ENCODE data around the gene INO80C. TPM values are rescaled to one million over a fixed set of nuclear protein-coding genes. Genes with fewer than 3 reads are reported as not detected.

Gene INO80C
- total RNA-seq, 1 experiment from 2014 or later, result 7.3 TPM

DNA sequence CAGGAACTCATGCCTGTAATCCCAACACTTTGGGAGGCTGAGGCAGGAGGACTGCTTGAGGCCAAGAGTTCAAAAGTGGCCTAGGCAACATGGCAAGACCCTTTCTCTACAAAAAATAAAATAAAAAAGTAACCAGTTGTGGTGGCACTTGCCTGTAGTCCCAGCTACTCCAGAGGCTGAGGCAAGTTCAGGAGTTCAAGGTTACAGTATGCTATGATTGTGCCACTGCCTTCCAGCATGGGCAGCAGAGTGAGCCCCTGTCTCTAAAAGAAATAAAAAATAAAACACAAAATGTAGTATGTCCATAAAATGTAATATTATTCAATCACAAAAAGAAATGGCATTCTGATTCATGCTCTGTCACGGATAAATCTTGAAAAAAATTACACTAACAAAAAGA lies 11.9 kb downstream of the INO80C start:
- Histone ChIP-seq H3K4me1 (no peaks in the 10 kb centered on the region), H3K36me3 (no peaks in the 10 kb centered on the region), H3K27me3 (no peaks in the 10 kb centered on the region), H3K27ac (no peak overlapping the region), H3K9me3 (replicated peaks) (no peaks in the 10 kb centered on the region), H3K4me3 (no peak overlapping the region)
- no peak for DNase-seq

DNA sequence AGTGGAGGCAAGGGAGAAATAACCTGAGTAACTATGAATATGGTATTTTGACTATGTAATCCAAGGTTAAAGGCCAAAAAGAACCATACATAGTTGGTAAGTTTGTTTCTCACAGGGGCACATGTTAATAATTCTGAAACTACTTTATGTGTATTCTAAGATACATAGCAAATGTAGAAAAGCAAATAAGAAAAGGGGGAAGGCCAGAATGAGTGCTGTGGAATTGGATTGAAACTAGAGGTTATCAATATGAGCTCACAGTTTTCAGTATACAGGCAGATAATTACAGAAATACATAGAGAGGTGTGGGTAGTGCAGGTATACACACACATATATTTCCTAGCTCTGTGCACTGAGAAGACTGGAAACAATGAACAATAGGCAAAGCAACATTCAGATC lies 13.7 kb downstream of the INO80C start:
- no peak overlapping the region for H3K4me3 ChIP-seq
- no peaks in the 10 kb centered on the region for H3K4me1 ChIP-seq
- no peaks in the 10 kb centered on the region for H3K27me3 ChIP-seq
- H3K9me3 ChIP-seq (replicated peaks), result no peaks in the 10 kb centered on the region
- H3K27ac ChIP-seq, result no peak overlapping the region
- no peaks in the 10 kb centered on the region for H3K36me3 ChIP-seq
- no peak for DNase-seq

- Histone ChIP-seq H3K27me3 (no peaks in the 10 kb centered on the region), H3K4me1 (no peaks in the 10 kb centered on the region), H3K36me3 (no peaks in the 10 kb centered on the region), H3K9me3 (replicated peaks) (no peaks in the 10 kb centered on the region), H3K27ac (no peak overlapping the region), H3K4me3 (no peak overlapping the region)
- DNase-seq, result no peak
Observed at GRCh38 chr18:35481960-35482366, 15.8 kb downstream of the INO80C start.

DNA sequence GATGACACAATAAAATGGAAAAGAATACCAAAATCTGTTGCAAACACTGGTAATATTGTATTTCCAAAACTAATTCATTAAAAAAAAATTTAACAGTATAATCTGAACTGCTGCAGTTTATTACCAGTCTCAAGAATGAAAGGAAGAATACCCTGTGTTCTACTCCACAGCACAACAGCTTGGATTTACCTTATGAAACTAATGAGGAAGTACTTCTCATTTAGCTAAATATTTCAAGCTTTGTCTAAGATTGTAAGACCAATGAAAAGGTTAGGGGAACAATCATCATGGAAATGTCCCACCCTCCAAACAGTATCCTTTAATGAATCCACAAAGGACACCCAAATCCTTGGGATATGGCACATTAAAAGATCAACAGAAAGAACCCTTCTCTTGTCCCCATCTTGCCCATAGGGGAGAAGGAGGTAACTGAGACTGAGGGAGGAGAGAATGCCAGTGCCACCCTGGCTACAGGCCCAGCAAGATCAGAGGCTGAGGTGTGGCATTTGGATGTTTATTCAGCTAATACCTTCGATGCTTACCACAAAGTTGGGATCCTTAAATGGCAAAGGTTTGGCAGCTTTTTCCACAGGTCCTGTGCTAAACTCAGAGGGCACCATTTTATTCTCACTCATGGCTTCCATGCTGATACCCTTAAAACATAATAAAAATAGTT lies 17.7 kb downstream of the INO80C start:
- H3K27me3 ChIP-seq, result no peaks in the 10 kb centered on the region
- H3K27ac ChIP-seq, result no peak overlapping the region
- H3K4me1 ChIP-seq, result no peaks in the 10 kb centered on the region
- H3K9me3 ChIP-seq (replicated peaks), result no peaks in the 10 kb centered on the region
- no peaks in the 10 kb centered on the region for H3K36me3 ChIP-seq
- no peak overlapping the region for H3K4me3 ChIP-seq
- DNase-seq, result no peak

GRCh38 chr18:35478520-35479435 lies 19.0 kb downstream of the INO80C start:
- Histone ChIP-seq H3K27me3 (no peaks in the 10 kb centered on the region), H3K9me3 (replicated peaks) (no peaks in the 10 kb centered on the region), H3K4me1 (no peaks in the 10 kb centered on the region), H3K36me3 (no peaks in the 10 kb centered on the region), H3K27ac (no peak overlapping the region), H3K4me3 (no peak overlapping the region)
- DNase-seq, result no peak

- no peaks in the 10 kb centered on the region for H3K4me1 ChIP-seq
- H3K4me3 ChIP-seq, result no peak overlapping the region
- no peaks in the 10 kb centered on the region for H3K27me3 ChIP-seq
- H3K9me3 ChIP-seq (replicated peaks), result no peaks in the 10 kb centered on the region
- DNase-seq, result no peak
- H3K27ac ChIP-seq, result no peak overlapping the region
- no peaks in the 10 kb centered on the region for H3K36me3 ChIP-seq
Observed at GRCh38 chr18:35477974-35478373, 19.8 kb downstream of the INO80C start.

DNA sequence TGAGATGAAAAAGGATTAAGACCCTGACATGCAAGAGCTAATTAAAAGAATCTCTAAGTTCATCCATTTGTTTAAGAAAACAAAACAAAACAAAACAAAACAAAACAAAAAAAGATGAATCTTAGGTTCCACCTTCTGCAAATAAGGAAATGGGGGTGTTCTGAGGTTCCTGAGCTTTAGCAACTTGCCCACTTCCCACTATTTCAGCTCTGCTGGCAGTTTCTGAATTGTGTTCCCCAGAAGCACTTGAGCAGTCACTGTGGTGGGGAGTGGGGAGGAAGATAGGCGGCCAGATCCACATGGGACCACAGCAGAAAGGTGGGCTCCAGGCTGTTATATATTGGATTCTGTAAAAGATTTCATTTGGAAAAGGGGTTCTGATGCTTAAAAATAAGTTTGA lies 20.3 kb downstream of the INO80C start:
- Histone ChIP-seq H3K27me3 (no peaks in the 10 kb centered on the region), H3K27ac (no peak overlapping the region), H3K4me3 (no peak overlapping the region), H3K4me1 (no peaks in the 10 kb centered on the region), H3K36me3 (no peaks in the 10 kb centered on the region), H3K9me3 (replicated peaks) (no peaks in the 10 kb centered on the region)
- no peak for DNase-seq

DNA sequence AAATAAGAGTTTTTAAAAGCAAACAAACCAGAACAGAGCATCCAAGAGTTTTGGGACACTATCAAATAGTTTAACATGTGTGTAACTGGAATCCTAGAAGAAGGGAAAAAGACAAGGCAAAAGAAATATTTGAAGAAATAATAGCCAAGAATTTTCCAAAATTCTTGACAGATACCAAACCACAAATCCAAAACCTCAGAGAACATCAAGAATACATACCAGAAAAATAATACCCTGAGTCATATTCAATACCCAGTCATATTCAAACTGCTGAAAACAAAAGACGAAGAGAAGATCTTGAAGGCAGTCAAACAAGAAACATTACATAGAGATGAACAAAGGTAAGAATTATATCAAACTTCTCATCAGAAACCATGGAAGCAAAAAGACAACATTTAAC lies 22.9 kb downstream of the INO80C start:
- Histone ChIP-seq H3K27me3 (no peaks in the 10 kb centered on the region), H3K4me1 (no peaks in the 10 kb centered on the region), H3K27ac (no peak overlapping the region), H3K36me3 (no peaks in the 10 kb centered on the region), H3K4me3 (no peak overlapping the region), H3K9me3 (replicated peaks) (no peaks in the 10 kb centered on the region)
- DNase-seq, result no peak

GRCh38 chr18:35473562-35473961 lies 24.2 kb downstream of the INO80C start:
- H3K27ac ChIP-seq, result no peak overlapping the region
- H3K36me3 ChIP-seq, result no peaks in the 10 kb centered on the region
- no peak for DNase-seq
- no peak overlapping the region for H3K4me3 ChIP-seq
- H3K27me3 ChIP-seq, result no peaks in the 10 kb centered on the region
- no peaks in the 10 kb centered on the region for H3K4me1 ChIP-seq
- H3K9me3 ChIP-seq (replicated peaks), result no peaks in the 10 kb centered on the region

DNA sequence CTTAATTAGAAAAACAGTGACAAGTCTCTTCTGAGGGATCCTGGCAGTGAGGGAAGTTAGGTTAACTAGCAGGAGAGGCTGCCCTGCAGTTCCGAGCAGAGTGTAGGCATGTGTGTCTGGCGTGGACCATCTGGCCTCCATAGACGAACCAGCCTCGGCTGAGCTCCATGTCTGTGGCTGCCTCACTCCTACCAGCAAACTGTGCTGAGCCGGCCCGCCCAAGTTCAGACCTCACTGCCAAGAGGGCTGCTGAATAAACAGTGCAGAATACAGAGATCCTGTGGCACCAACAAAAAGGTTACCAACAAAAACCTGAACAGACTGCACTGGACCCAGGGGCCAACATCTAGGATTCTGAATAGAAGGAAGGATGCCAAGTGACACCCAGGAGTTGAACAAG lies 27.3 kb downstream of the INO80C start:
- H3K27ac ChIP-seq, result no peak overlapping the region
- H3K36me3 ChIP-seq, result no peaks in the 10 kb centered on the region
- H3K4me3 ChIP-seq, result no peak overlapping the region
- H3K9me3 ChIP-seq (replicated peaks), result no peaks in the 10 kb centered on the region
- no peaks in the 10 kb centered on the region for H3K4me1 ChIP-seq
- H3K27me3 ChIP-seq, result no peaks in the 10 kb centered on the region
- DNase-seq, result no peak

DNA sequence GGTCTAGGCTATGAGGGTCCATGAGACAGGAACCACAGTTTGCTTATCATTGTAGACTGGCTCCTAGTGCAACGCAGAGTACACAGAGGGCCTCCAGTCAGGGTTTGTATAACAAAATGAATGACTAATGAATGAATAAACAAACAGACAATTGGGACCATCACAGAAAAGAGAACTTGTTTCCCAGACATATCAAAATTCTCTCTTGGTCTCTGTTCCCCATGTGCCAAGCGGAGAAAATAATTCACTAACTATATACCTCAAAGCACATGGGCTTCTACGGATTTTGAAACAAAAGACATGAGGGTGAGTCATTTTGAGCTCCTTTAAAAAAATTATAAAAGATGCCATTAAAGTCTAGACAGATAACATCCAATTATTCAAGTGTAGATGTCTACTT lies 28.0 kb downstream of the INO80C start:
- Histone ChIP-seq H3K9me3 (replicated peaks) (no peaks in the 10 kb centered on the region), H3K4me1 (no peaks in the 10 kb centered on the region), H3K36me3 (no peaks in the 10 kb centered on the region), H3K27me3 (no peaks in the 10 kb centered on the region), H3K4me3 (no peak overlapping the region), H3K27ac (no peak overlapping the region)
- no peak for DNase-seq

GRCh38 chr18:35468711-35469110 lies 29.0 kb downstream of the INO80C start:
- Histone ChIP-seq H3K4me3 (no peak overlapping the region), H3K4me1 (no peaks in the 10 kb centered on the region), H3K36me3 (no peaks in the 10 kb centered on the region), H3K27ac (no peak overlapping the region), H3K27me3 (no peaks in the 10 kb centered on the region), H3K9me3 (replicated peaks) (no peaks in the 10 kb centered on the region)
- DNase-seq, result no peak

GRCh38 chr18:35467624-35468016 lies 30.1 kb downstream of the INO80C start:
- H3K27ac ChIP-seq, result no peak overlapping the region

DNA sequence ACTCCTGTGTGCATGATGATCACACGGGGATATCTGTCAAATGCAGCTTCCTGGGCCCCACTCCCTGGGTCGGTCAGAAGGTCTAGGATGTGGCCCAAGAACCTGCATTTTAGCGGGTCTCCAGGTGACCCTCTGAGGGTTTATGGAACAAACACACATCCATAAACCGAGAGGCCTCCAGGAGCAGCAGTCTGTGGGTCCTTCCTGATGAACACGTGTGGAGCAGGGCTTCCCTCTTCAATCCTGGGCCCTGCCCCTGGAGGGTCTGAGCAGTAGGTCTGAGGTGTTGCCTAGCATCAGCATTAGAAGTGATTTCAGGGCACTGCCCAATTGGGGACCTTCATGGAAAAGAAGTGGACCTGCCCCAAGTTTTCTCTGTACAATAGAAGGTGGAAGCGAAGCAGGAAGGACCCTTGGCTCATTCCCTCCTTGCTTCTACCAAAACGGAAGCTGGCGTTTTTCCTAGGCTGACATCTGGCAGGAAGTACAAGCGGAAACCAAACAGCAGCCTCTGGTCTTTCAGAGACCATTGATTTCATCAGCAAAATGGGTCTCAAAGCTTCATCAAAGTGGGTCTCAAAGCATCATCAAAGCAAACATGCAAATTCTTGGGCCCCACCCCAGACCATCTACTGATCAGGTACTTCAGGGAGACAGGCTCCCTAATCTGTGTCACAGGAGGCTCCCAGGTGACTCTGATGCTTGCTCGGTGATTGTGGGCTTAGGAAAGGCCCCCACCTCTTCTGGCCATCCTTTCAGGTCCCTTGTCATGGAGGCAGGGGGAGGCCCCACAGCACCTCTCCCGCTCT lies 30.7 kb downstream of the INO80C start:
- H3K36me3 ChIP-seq, result no peaks in the 10 kb centered on the region
- no peak overlapping the region for H3K4me3 ChIP-seq
- H3K27me3 ChIP-seq, result no peaks in the 10 kb centered on the region
- H3K4me1 ChIP-seq, result no peaks in the 10 kb centered on the region
- no peak overlapping the region for H3K27ac ChIP-seq
- H3K9me3 ChIP-seq (replicated peaks), result no peaks in the 10 kb centered on the region
- no peak for DNase-seq

More at GRCh38 chr18:35467624-35468016, 30.1 kb downstream of the INO80C start:
- Histone ChIP-seq H3K4me3 (no peak overlapping the region), H3K4me1 (no peaks in the 10 kb centered on the region), H3K27me3 (no peaks in the 10 kb centered on the region), H3K36me3 (no peaks in the 10 kb centered on the region), H3K9me3 (replicated peaks) (no peaks in the 10 kb centered on the region)
- peak; percentile 43 to 64 for DNase-seq

GRCh38 chr18:35466334-35466733 lies 31.4 kb downstream of the INO80C start:
- DNase-seq, result no peak
- Histone ChIP-seq H3K27ac (no peak overlapping the region), H3K4me3 (no peak overlapping the region), H3K9me3 (replicated peaks) (no peaks in the 10 kb centered on the region), H3K36me3 (no peaks in the 10 kb centered on the region), H3K27me3 (no peaks in the 10 kb centered on the region), H3K4me1 (no peaks in the 10 kb centered on the region)
